CD4-positive, alpha-beta T cell treated with Interleukin-4 for 4 hours (primary cell): ENCODE results near the gene PLEKHM3.
"Not testable (repeated sequence)": the region's sequence is repeated elsewhere in the genome, so short reads cannot be mapped to it uniquely, and the experiment has no call there.

Experiments used
- DNase-seq: peaks from one replicate; pipeline ENCODE4 v3.0.0-alpha.2; 2020

The PLEKHM3 gene

GRCh38 chr2:207813942-207814341, 211.4 kb downstream of the PLEKHM3 start:
- no peak for DNase-seq

GRCh38 chr2:207813221-207813916, 212.0 kb downstream of the PLEKHM3 start:
- DNase-seq = no peak

- DNase-seq = no peak
Measured at GRCh38 chr2:207812726-207813080, 212.6 kb downstream of the PLEKHM3 start.

- no peak for DNase-seq
Measured at GRCh38 chr2:207812058-207812725, 213.1 kb downstream of the PLEKHM3 start.

- not testable (repeated sequence) for DNase-seq
Measured at GRCh38 chr2:207811658-207812057, 213.7 kb downstream of the PLEKHM3 start.

GRCh38 chr2:207810200-207810788, 215.0 kb downstream of the PLEKHM3 start:
- DNase-seq = no peak

- no peak for DNase-seq
Measured at GRCh38 chr2:207808119-207808518, 217.2 kb downstream of the PLEKHM3 start.

GRCh38 chr2:207807516-207807915, 217.8 kb downstream of the PLEKHM3 start:
- no peak for DNase-seq

- DNase-seq = no peak
Measured at GRCh38 chr2:207805566-207806226, 219.6 kb downstream of the PLEKHM3 start.

GRCh38 chr2:207802650-207803049, 222.7 kb downstream of the PLEKHM3 start:
- no peak for DNase-seq

GRCh38 chr2:207801259-207801658, 224.1 kb downstream of the PLEKHM3 start:
- no peak for DNase-seq

GRCh38 chr2:207796585-207797350, 228.6 kb downstream of the PLEKHM3 start:
- no peak for DNase-seq

- DNase-seq = no peak
Measured at GRCh38 chr2:207792244-207792785, 233.0 kb downstream of the PLEKHM3 start.

GRCh38 chr2:207791579-207792243, 233.6 kb downstream of the PLEKHM3 start:
- no peak for DNase-seq

- no peak for DNase-seq
Measured at GRCh38 chr2:207790898-207791297, 234.4 kb downstream of the PLEKHM3 start.

- DNase-seq = no peak
Measured at GRCh38 chr2:207787800-207788199, 237.5 kb downstream of the PLEKHM3 start.

GRCh38 chr2:207787017-207787416, 238.3 kb downstream of the PLEKHM3 start:
- no peak for DNase-seq

GRCh38 chr2:207784898-207785297, 240.4 kb downstream of the PLEKHM3 start:
- no peak for DNase-seq

- no peak for DNase-seq
Measured at GRCh38 chr2:207783514-207783913, 241.8 kb downstream of the PLEKHM3 start.

GRCh38 chr2:207782238-207783030, 242.9 kb downstream of the PLEKHM3 start:
- DNase-seq = no peak

- no peak for DNase-seq
Measured at GRCh38 chr2:207779523-207779922, 245.8 kb downstream of the PLEKHM3 start.
